Skeletal muscle satellite cell (primary cell): ENCODE measurements around the gene FHOD3.
"Not testable (repeated sequence)": the region's sequence is repeated elsewhere in the genome, so short reads cannot be mapped to it uniquely, and the experiment has no call there.

Experiments
- H3K27me3 ChIP-seq: 2 replicates; pipeline ENCODE4 v1.7.0; 2013; ENCODE audit warnings: low read length; ENCODE audit not compliant: control insufficient read depth, insufficient read depth
- H3K36me3 ChIP-seq: 2 replicates; pipeline ENCODE4 v1.7.0; 2013; ENCODE audit warnings: mild to moderate bottlenecking, control low read depth, low read length; ENCODE audit not compliant: insufficient read depth
- H3K4me1 ChIP-seq: 2 replicates; pipeline ENCODE4 v1.7.0; 2013; ENCODE audit warnings: low read length; ENCODE audit not compliant: control insufficient read depth, insufficient read depth
- H3K4me2 ChIP-seq: 2 replicates; pipeline ENCODE4 v1.7.0; 2013; ENCODE audit warnings: mild to moderate bottlenecking, low read length
- H3K4me3 ChIP-seq: 2 replicates; pipeline ENCODE4 v1.7.0; 2013; ENCODE audit warnings: low read length
- H3K9ac ChIP-seq: 2 replicates; pipeline ENCODE4 v1.7.0; 2013; ENCODE audit warnings: mild to moderate bottlenecking, low read depth, low read length, moderate library complexity
- H3K9me3 ChIP-seq: replicated peaks from 2 replicates; pipeline ENCODE4 v1.7.0; 2013; ENCODE audit warnings: mild to moderate bottlenecking, control low read depth, low read length

FHOD3 gene

DNA sequence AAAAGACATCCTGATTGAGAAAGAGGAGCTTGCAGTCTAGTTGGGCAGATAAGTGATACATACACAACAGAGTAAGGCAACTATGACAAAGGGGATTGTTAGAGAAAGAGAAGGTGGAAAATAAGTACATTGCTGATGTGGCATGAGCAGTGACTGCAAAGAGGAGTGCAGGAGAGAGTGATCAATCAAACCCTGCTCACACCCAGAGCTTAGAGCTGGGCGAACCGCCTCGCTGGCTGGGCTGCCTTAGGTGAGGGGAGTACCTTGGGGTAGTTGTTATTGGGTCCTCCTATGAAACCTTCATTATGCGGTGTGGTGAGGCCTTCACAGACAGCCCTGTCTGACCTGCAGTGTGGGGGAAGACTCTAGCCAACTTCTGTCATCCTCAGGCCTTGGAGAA lies 161.7 kb downstream of the FHOD3 start:
- Histone ChIP-seq H3K9ac (no peak overlapping the region), H3K36me3 (no peaks in the 10 kb centered on the region), H3K4me3 (no peak overlapping the region), H3K4me2 (no peak overlapping the region), H3K27me3 (peaks cover 3% of the 10 kb centered on the region), H3K9me3 (no peaks in the 10 kb centered on the region), H3K4me1 (no peaks in the 10 kb centered on the region)

DNA sequence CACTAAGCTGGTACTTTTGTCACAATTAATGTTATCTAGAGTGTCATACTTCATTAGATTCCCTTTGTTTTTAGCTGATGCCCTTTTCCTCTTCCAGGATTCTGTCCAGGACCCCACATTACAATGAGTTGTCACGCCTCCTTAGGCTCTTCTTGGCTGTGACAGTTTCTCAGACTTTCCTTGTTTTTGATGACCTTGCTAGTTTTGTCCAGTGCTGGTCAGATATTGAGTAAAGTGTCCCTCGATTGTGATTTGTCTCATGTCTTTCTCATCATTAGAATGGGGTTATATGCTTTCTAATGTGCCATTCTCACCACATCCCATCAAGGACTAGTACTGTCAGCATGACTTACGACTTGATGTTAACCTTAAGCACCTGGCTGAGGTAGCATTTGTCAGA lies 162.3 kb downstream of the FHOD3 start:
- H3K4me1 ChIP-seq: no peaks in the 10 kb centered on the region
- no peaks in the 10 kb centered on the region for H3K36me3 ChIP-seq
- H3K27me3 ChIP-seq: peaks cover 3% of the 10 kb centered on the region
- H3K9ac ChIP-seq: no peak overlapping the region
- no peak overlapping the region for H3K4me2 ChIP-seq
- H3K9me3 ChIP-seq: no peaks in the 10 kb centered on the region
- H3K4me3 ChIP-seq: no peak overlapping the region

DNA sequence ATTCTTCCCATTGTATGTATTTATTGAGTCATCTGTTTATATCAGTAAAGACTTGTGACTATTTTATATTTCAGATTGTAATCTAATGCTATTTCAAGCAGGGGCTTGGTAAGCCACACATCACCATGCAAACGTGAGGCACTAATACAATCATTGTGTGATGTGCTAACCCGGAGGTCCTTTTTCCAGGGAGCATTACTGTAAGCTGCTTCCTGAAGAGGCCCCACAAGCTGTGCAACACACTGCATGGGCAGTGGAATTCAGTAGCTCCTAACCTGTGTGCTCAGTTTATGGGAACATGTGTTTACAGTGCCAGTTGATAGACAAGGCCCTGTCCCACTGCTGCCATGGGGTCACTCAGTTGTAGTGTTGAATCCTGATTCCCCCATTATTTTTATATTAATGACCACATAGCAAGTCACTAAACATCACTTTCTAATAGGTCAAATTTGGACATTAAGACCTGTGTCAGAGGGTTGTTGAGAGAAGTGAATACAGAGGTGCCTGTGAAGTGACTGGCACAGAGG lies 162.9 kb downstream of the FHOD3 start:
- no peak overlapping the region for H3K4me2 ChIP-seq
- H3K4me1 ChIP-seq: no peaks in the 10 kb centered on the region
- H3K9me3 ChIP-seq: no peaks in the 10 kb centered on the region
- H3K4me3 ChIP-seq: no peak overlapping the region
- H3K9ac ChIP-seq: no peak overlapping the region
- peaks cover 3% of the 10 kb centered on the region for H3K27me3 ChIP-seq
- H3K36me3 ChIP-seq: no peaks in the 10 kb centered on the region

DNA sequence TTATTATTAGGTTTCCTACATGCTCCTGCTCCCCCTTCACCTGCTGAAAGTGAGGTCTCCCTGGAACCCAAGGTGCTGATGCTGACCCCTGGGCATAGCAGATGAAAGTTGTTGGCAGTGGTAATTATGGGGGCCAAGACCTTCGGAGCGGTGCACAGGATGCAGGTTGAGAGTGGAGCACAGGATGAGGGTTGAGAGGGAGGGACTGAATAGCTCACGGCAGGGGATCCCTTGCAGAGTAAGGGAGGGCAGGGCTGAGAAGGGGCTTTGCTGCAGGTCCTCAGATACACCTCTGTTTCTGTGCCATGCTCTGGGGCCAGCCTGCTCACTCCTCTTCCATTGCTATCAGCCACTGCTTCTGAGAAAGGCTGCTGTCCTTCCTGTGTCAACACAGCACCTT lies 163.3 kb downstream of the FHOD3 start:
- Histone ChIP-seq H3K4me3 (no peak overlapping the region), H3K4me2 (no peak overlapping the region), H3K4me1 (no peaks in the 10 kb centered on the region), H3K9ac (no peak overlapping the region), H3K27me3 (peaks cover 3% of the 10 kb centered on the region), H3K36me3 (no peaks in the 10 kb centered on the region), H3K9me3 (no peaks in the 10 kb centered on the region)

DNA sequence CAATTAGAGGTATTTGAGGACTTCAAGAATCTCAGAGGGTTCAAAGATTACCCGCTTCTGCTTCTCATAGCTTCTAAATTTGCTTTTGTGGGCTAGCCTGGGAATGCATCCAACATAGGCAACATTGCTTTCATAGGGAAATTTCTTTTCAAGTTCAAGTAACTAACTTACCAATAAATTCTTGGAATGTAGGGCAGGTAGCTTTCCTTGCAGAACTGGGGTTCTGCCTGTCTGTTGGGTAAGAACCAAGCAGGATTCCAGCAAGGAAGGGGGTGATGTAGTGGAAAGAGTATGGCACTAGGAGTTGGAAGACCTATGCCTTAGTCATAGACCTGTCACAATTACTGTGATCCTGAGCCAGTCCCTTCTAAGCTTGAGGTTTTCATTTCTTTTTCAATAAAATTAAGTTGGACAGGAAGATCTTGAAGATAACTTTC lies 164.1 kb downstream of the FHOD3 start:
- peaks cover 3% of the 10 kb centered on the region for H3K27me3 ChIP-seq

DNA sequence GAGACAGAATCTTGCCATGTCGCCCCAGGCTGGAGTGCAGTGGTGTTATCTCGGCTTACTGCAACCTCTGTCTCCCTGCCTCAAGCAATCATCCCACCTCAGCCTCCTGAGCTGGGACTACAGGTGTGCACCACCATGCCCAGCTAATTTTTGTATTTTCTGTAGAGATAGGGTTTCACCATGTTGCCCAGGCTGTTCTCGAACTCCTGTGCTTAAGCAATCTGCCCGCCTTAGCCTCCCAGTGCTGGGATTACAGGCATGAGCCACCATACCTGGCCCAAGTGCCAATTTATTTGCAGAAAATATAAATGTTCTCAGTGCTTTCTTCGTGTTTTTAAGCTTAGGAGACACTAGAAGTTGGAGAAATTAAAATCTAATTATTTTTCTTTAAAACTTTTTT lies 166.0 kb downstream of the FHOD3 start:
- not testable (repeated sequence) for H3K9ac ChIP-seq, H3K4me1 ChIP-seq, H3K9me3 ChIP-seq, H3K27me3 ChIP-seq, H3K36me3 ChIP-seq, H3K4me3 ChIP-seq, H3K4me2 ChIP-seq

More for the DNA sequence above, 164.1 kb downstream of the FHOD3 start:
- Histone ChIP-seq H3K4me3 (no peak overlapping the region), H3K4me2 (no peak overlapping the region), H3K9ac (no peak overlapping the region), H3K9me3 (no peaks in the 10 kb centered on the region), H3K4me1 (no peaks in the 10 kb centered on the region), H3K36me3 (no peaks in the 10 kb centered on the region)

DNA sequence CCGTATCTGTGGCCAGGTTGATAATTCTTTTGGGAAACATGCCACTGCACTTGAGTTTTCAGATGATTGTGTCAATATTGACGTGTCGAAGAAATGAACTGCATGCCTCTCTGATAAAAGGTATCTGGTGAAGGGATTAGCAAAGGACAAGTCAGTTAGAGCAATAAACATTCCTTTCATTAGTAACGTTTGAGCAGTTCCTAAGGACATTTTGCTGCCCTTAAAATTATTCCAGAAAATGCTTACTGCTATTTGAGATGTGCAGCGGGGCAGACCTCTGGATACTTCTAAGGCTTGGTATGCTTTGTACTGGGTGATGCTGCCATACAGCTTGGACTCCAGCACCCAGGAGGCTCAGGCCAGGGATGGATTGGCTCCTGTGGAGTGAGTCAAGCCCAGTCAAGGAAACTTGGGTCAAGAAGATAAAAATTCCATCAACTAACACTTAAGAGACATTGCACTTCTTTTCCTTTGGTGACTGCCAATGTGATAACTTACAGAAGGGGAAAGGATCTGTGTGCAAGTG lies 166.7 kb downstream of the FHOD3 start:
- Histone ChIP-seq H3K4me3 (no peak overlapping the region), H3K4me1 (no peaks in the 10 kb centered on the region), H3K27me3 (no peaks in the 10 kb centered on the region), H3K9ac (no peak overlapping the region), H3K9me3 (no peaks in the 10 kb centered on the region), H3K4me2 (no peak overlapping the region), H3K36me3 (no peaks in the 10 kb centered on the region)

DNA sequence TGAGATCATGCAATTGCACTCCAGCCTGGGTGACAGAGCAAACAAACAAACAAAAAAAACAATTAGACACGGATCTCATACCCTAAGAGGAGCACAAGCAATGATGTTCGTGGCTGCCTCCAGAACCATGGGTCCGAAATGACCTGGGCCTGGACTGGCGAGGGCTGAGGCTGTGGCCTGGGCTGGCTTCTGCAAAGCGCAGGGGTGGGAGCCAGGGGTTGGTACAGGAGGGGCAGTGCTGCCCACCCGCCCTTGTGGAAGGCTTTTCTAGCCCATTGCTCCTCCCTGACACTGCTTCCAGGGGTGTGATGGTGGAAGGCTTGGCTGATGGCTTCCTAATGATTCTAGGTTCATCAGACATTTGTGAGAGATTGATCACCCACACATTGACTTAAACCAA lies 167.8 kb downstream of the FHOD3 start:
- Histone ChIP-seq H3K4me1 (no peaks in the 10 kb centered on the region), H3K4me2 (no peak overlapping the region)

DNA sequence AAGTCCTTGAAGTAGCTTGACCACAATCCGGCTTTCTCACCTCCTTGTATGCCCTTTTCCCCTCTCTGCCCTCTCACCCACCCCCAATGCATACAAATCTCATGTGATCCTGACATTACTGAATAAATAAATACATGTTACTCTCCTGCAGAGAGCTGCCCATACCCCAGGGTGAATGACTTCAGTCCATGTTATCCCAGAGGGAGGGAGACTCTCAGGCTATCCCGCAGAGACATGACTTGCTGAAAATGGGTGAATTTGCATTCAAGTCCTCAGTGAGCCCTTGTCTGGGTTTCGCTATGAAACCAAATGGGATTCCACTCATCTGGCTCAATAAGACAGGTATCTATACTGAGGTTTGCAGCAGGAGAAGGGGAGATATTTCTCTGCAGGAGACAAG lies 168.5 kb downstream of the FHOD3 start:
- H3K9me3 ChIP-seq: no peaks in the 10 kb centered on the region
- H3K4me2 ChIP-seq: no peak overlapping the region
- H3K36me3 ChIP-seq: no peaks in the 10 kb centered on the region
- no peaks in the 10 kb centered on the region for H3K4me1 ChIP-seq
- H3K27me3 ChIP-seq: no peaks in the 10 kb centered on the region
- H3K9ac ChIP-seq: no peak overlapping the region
- H3K4me3 ChIP-seq: no peak overlapping the region

More for the DNA sequence above, 167.8 kb downstream of the FHOD3 start:
- Histone ChIP-seq H3K9me3 (no peaks in the 10 kb centered on the region), H3K9ac (no peak overlapping the region), H3K36me3 (no peaks in the 10 kb centered on the region), H3K27me3 (no peaks in the 10 kb centered on the region), H3K4me3 (no peak overlapping the region)

DNA sequence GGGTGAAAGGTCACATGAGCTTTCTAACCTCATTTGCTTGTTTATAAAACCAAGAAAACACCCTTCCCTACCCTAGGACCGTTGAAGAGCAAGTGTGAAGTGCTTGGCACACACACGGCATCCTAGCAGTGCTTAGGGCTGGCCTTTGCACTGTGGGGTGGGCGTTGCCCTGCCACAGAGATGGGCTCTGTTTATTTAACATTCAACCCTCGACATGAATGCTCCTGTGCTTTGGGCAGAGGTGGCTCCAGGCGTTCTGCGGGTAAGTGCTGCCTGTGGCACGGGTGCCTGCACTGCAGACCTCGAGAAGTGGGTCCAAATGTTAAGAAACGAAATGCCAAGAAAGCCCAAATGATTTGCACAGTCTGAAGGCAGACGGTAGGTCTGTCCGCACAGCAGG lies 170.1 kb downstream of the FHOD3 start:
- Histone ChIP-seq H3K27me3 (no peaks in the 10 kb centered on the region), H3K4me1 (no peaks in the 10 kb centered on the region), H3K4me3 (no peak overlapping the region), H3K9me3 (no peaks in the 10 kb centered on the region), H3K9ac (no peak overlapping the region), H3K4me2 (no peak overlapping the region), H3K36me3 (no peaks in the 10 kb centered on the region)

DNA sequence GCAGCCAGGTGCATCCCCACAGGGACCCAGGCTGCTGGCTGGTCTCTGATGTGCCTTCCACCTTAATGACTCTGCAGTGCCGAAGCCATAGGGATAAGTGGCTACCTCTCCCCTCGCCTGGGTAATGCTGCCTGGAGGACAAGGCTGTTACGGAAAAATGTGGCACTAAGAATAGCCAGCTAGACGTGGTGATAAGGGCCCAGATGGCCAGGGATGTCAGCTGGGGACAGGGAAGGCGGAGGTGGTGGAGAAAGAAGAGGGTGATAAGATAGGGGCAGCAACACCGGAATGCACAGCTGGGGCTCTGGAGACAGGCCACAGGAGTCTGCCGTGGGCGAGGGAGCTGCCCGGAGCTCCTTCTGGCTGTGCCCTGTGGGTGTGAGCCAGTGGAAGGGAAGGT lies 170.6 kb downstream of the FHOD3 start:
- Histone ChIP-seq H3K4me3 (no peak overlapping the region), H3K36me3 (no peaks in the 10 kb centered on the region), H3K4me1 (no peaks in the 10 kb centered on the region), H3K9me3 (no peaks in the 10 kb centered on the region), H3K27me3 (no peaks in the 10 kb centered on the region), H3K4me2 (no peak overlapping the region), H3K9ac (no peak overlapping the region)

DNA sequence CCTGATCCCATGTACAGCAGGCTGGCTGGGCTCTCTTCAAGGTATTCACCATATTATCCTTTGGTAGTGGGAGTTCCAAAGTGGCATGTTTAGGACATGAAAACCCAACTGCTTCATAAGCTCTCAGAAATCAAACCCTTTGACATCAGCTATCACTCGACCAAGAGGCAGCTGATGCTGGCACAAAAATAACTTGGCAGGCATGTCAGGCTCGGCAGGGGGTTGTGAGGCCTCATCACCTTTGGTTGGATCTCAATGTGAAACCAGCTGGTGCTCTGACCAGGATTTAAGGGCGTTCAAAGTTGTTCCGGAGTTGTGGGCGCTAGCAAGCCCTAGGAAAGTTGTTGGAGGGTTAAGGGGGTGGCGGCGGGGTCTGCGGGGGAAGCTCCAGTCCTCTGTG lies 171.9 kb downstream of the FHOD3 start:
- Histone ChIP-seq H3K4me1 (no peaks in the 10 kb centered on the region), H3K4me2 (no peak overlapping the region), H3K4me3 (no peak overlapping the region), H3K27me3 (no peaks in the 10 kb centered on the region), H3K9me3 (no peaks in the 10 kb centered on the region), H3K36me3 (no peaks in the 10 kb centered on the region), H3K9ac (no peak overlapping the region)
